ENCODE data around the gene WASL.

GRCh38 chr7:123637878-123638277 is 110.9 kb downstream of the WASL start:
- TF ChIP-seq CTCF (IDR thresholded peaks at IDR 0.05) = no peak
- no peak for TF ChIP-seq POLR2A (IDR thresholded peaks at IDR 0.05)
- no peak for TF ChIP-seq EP300 (IDR thresholded peaks at IDR 0.05)

Measured in tibial nerve (tissue), 4 donors.